ENCODE data around the gene PCP4L1.
"Not testable (repeated sequence)": the region's sequence is repeated elsewhere in the genome, so short reads cannot be mapped to it uniquely, and the experiment has no call there.

The PCP4L1 gene

GRCh38 chr1:161311595-161312181 lies 53.1 kb downstream of the PCP4L1 start:
- in situ Hi-C loops (cut with HindIII; ENCODE audit: low sequenced_read_pairs), result no loop called here

- in situ Hi-C loops (cut with HindIII; ENCODE audit: low sequenced_read_pairs), result no loop called here
These were observed 55.1 kb downstream of the PCP4L1 start for GRCh38 chr1:161313554-161314200.

GRCh38 chr1:161314201-161314981 lies 55.8 kb downstream of the PCP4L1 start, which contains the start of gene SDHC:
Gene SDHC, plus strand, starts transcription at chr1:161314381. Its CDS starts 25 bp downstream, at chr1:161314406.
- in situ Hi-C loops (cut with HindIII; ENCODE audit: low sequenced_read_pairs), result no loop called here

- in situ Hi-C loops (cut with HindIII; ENCODE audit: low sequenced_read_pairs), result not testable (repeated sequence)
These were observed 57.5 kb downstream of the PCP4L1 start for GRCh38 chr1:161315841-161316674.

- in situ Hi-C loops (cut with HindIII; ENCODE audit: low sequenced_read_pairs), result no loop called here
These were observed 65.5 kb downstream of the PCP4L1 start for GRCh38 chr1:161324020-161324419.

GRCh38 chr1:161330346-161330745 lies 71.8 kb downstream of the PCP4L1 start:
- in situ Hi-C loops (cut with HindIII; ENCODE audit: low sequenced_read_pairs), result no loop called here

- in situ Hi-C loops (cut with HindIII; ENCODE audit: low sequenced_read_pairs), result no loop called here
These were observed 74.6 kb downstream of the PCP4L1 start for GRCh38 chr1:161333166-161333565.
